ENCODE results near the gene ZC3H12C.
"Not testable (repeated sequence)": the region's sequence is repeated elsewhere in the genome, so short reads cannot be mapped to it uniquely, and the experiment has no call there.

The ZC3H12C gene

GRCh38 chr11:110186456-110186855, 93.3 kb downstream of the ZC3H12C start:
- DNase-seq, result no peak

- no peak for DNase-seq
These were observed 93.7 kb downstream of the ZC3H12C start for GRCh38 chr11:110186867-110187266.

GRCh38 chr11:110187731-110188130, 94.5 kb downstream of the ZC3H12C start:
- DNase-seq, result no peak

GRCh38 chr11:110190885-110191284, 97.7 kb downstream of the ZC3H12C start:
- DNase-seq, result no peak

GRCh38 chr11:110192604-110193282, 99.6 kb downstream of the ZC3H12C start:
- DNase-seq, result not testable (repeated sequence)

GRCh38 chr11:110194211-110194766, 101.1 kb downstream of the ZC3H12C start:
- DNase-seq, result not testable (repeated sequence)

GRCh38 chr11:110196241-110196754, 103.1 kb downstream of the ZC3H12C start:
- no peak for DNase-seq

- DNase-seq, result no peak
These were observed 103.8 kb downstream of the ZC3H12C start for GRCh38 chr11:110196884-110197420.

- DNase-seq, result no peak
These were observed 105.0 kb downstream of the ZC3H12C start for GRCh38 chr11:110198031-110198729.

- DNase-seq, result no peak
These were observed 106.2 kb downstream of the ZC3H12C start for GRCh38 chr11:110199184-110199981.

- no peak for DNase-seq
These were observed 107.0 kb downstream of the ZC3H12C start for GRCh38 chr11:110200241-110200640.

GRCh38 chr11:110200836-110201235, 107.6 kb downstream of the ZC3H12C start:
- no peak for DNase-seq

GRCh38 chr11:110207123-110207522, 113.9 kb downstream of the ZC3H12C start:
- DNase-seq, result no peak

- not testable (repeated sequence) for DNase-seq
These were observed 115.6 kb downstream of the ZC3H12C start for GRCh38 chr11:110208678-110209312.

- DNase-seq, result not testable (repeated sequence)
These were observed 116.1 kb downstream of the ZC3H12C start for GRCh38 chr11:110209313-110209694.

GRCh38 chr11:110217223-110217877, 124.2 kb downstream of the ZC3H12C start:
- no peak for DNase-seq

GRCh38 chr11:110217936-110218335, 124.7 kb downstream of the ZC3H12C start:
- DNase-seq, result no peak

GRCh38 chr11:110219006-110219785, 126.0 kb downstream of the ZC3H12C start:
- no peak for DNase-seq

Measured in NCI-H1048 (cell line).